Stimulated activated CD4-positive, alpha-beta T cell treated with anti-CD3 and anti-CD28 coated beads, Interleukin-1b, Interleukin-23, amount 100 ng/mL, for 4 hours (primary cell): Measurements from ENCODE around the gene ARHGEF10L.

ENCODE experiments used
- DNase-seq, 2 donors: peaks; one replicate each; pipeline ENCODE4 v3.0.0-alpha.2; 2020; ENCODE audit warnings: low read depth in 2 of 2

ARHGEF10L gene

DNA sequence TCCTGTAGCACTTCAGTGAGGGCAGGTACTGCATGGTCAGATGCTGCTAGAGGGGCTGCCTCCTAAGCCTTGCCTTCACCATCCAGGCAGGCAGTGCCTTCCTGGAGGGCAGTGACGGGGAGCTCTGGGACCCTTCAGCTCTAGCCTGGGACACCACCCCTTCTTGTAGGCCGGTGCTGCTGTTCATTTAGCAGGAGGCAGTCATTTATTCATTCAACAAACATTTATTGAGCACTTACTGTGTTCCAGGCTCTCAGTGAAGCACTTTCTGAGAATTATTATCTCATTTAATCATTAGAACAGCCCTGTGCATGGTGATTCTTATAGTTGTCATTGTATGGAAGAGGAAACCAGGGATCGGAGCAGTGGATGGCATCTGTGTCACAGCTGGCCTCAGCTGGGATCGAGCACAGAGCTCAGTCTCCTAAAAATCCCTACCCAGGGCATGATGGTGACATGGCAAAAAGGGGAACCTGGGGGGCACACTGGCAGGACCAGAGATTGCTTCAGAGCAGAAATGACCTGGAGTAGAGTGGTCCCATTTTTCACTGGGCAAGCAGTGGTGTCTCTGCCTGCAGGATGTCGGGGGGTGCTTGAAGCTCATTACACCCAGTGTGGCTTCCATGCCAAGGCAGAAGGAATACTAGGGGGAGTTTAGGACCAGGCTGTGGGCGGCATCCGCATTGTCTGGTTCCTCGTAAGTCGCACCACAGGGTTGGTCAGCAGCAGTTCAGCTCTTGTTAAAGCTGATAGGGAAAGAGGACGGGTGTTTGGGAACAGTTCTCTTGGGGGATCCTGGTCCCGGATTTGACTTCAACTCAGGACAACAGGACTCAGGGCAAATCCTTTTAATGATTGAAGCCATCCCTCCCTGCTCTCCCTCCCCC is 28.8 kb downstream of the ARHGEF10L start:
- no peak for DNase-seq

DNA sequence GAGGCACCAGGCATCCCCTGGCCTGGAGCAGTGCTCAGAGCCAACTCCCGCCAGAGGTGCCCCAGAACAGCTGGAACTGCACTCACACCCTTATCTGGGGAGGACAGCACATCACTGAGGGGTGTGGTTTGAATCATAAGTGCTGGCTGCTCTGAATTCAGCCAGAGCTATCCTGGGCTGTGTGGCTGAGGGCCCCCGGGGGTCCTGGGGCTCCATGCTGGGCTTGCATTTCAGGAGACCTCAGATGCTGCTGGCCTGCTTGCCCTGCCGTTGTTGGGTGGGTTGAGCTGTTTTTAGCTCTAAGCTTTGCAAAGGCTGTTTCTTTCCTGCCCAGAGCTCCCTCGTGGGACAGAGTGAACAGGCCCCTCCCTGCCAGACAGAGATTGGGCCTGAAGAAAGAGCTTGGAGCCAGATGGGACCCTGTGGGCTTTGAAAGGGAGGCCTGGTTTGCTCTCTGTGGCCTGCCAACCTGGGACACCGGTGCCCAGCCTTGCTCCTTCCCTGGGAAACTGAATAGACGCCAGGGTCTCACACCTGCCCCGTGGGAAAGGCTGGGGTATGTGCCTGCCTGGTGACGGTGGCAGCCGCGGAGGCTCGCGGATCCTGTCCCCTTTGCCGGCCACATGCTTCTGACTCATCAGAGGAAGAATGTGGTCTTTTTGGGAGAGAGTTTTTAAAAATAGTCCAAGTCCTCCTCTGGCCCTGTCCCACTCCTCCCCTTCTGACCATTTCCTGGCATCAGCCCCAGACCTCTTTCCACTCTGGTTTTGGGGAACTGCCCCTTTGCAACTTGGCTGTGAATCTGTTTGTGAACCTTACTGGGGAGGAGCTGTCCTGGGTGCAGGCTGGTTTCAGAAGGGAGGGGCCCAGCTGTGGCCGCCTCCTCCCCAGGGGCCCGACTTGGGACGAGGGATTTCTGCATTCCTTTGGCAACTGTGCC is 30.0 kb downstream of the ARHGEF10L start:
- DNase-seq = no peak

DNA sequence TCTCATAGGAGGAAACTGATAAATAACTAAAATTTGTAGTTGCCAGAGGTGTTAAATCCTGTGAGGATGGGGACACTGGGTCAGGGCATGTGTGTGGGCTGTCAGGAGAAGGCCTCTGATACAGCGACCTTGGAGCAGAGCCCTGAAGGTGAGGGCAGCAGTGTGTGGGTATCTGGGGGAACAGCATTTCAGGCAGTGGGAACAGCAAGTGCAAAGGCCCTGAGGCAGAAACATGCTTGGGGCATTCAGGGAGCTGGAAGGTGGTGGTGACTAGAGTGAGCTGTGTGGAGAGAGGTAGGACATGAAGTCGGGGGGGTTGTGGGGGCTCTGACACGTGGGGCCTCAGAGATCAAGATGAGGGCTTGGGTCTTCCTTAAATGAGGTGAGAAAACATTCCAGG is 30.7 kb downstream of the ARHGEF10L start:
- no peak for DNase-seq

DNA sequence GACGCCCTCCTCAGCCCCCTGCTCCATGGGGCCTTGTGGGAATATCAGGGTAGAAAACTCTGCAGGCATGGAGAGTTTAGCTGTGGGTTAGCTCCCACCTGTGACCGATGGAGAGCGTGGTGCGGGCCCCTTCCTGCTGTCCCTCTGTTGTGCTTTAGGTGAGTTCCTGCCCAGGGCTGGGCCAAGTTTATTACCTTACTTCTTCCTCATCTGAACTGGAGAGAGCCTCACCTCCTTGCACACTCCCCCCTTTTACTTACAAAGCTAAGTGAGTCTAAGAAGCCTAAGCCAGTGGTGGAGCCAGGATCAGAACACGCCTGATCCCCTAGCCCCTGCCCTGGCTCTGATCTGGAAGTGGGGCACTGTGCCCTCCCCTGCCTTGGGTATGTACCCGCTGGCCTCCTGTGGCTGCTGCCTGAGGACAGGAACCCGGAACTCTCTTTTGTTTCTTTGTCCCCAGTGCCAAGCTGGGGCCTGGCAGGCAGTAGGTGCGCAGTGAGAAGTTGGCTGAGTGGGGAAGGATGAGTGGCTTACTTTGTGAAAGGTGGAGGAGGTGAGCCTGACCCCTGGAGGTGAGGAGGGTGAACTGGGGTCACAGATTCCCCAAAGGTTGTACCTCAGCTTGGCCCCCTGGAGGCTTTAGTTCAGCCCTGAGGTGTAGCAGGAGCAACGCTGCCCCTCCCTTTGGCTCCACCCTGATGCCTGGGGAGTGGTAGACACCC is 32.9 kb downstream of the ARHGEF10L start:
- DNase-seq = no peak

DNA sequence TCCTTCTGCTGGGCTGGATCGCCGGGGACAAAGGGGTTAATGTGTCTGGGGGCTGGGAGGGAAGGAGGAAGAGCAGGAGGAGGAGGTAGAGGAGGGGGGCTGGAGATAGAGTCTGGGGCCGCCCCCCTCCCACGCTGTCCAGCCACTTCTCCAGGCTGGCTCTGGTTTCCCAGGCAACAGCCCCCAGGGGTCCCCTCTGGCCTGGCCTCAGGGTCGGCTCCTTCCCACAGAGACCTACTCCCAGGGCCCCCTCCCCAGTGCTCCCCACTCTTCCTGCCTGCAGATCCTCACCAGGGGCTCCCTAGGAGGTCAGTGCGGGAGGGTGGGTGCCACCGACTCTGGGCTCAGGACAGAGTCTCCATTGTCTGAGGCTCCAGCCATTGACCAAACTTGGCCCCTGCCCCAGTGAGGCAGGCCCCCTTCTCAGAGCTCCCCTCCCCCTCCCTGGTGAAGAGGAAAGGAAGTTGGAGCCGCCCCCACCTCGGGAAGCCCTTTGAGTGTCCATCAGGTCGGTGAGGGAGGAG is 34.1 kb downstream of the ARHGEF10L start:
- DNase-seq = no peak

DNA sequence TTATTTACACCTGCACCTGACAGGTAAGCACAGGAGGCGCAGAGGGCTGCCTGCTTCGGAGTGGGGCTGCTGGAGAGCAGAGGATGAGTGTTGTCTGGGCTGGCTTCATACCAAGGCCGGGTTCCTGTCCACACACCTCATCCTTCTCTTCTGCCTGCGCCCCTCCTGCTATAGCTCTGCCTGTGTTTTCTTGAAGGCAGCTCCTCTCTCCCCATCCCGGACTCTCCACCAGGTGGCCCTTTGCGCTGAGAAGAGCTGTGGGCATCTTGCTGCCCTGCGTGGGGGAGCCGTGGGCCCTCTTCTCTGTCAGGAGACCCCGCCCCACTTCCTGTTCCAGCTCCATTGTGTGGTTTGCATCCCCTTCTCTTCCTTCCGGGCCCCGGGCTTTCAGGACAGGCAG is 35.0 kb downstream of the ARHGEF10L start:
- DNase-seq = no peak

DNA sequence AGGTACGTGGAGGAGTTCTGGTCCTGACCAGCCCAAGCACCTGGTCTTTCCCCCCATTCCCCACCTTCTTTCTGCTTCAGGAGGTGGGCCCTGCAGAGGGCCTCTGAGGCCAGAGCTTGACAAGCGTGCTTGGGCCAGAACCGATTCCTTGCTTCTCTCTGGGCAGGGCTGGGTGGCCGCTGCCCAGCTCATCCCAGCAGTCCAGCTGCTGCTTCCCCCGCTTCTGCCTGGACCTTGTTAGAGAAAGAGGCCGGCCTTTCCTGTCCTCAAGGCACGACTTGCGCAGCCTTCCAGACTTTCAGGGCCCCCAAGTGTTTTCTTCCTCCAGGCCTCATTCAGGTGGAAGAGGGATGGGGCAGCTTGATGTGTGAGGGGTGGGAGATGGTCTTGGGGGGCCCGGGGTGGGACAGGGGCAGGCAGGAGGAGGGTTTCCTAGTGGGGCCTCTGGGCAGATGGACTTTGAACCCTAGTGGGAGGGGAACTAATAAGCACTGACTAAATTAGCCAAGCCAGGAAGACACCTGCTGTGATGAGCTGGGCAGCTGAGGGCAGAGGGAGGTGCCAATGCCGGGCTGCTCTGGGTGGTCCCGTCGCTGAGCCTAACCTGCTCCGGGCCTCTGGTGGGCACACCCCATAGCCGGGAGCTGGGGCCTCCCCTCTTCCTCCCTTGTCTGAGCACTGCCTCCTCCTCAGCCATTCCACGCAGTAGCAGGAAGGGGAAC is 36.5 kb downstream of the ARHGEF10L start:
- DNase-seq = no peak

DNA sequence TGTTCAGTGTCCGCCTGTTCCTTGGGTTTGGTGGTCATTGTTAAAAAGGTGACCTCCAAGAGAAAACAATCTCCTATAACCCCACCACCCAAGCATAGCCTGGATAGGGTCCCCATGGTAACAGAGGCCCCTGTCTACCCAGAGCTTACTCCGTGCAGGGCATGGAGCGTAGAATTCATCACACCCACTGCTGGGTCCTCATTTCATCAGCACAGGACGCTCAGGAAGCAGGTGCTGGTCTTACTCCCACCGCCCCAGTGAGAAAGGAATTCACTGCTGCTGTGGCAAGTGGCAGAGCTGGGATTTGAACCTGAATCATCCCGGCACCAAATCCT is 37.0 kb downstream of the ARHGEF10L start:
- no peak for DNase-seq

DNA sequence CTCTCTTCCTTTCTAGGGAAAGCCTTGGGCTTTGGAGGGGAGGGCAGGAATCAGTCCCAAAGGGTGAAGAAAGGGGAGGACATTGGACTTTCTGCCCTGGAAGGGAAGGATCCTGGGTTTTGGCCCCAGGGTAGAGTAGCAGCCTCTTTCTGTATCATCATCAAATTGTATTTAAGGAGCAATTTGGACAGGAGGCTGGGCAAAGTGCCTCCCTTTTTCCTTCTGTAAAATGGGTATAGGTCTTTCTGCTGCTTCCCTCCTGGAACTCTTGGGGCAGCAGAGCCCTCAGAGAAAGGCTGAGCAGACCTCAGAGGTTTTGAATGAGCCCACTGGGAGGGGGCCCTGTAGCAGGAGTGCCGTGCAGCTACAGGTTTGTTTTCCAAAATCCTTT is 38.4 kb downstream of the ARHGEF10L start:
- no peak for DNase-seq

DNA sequence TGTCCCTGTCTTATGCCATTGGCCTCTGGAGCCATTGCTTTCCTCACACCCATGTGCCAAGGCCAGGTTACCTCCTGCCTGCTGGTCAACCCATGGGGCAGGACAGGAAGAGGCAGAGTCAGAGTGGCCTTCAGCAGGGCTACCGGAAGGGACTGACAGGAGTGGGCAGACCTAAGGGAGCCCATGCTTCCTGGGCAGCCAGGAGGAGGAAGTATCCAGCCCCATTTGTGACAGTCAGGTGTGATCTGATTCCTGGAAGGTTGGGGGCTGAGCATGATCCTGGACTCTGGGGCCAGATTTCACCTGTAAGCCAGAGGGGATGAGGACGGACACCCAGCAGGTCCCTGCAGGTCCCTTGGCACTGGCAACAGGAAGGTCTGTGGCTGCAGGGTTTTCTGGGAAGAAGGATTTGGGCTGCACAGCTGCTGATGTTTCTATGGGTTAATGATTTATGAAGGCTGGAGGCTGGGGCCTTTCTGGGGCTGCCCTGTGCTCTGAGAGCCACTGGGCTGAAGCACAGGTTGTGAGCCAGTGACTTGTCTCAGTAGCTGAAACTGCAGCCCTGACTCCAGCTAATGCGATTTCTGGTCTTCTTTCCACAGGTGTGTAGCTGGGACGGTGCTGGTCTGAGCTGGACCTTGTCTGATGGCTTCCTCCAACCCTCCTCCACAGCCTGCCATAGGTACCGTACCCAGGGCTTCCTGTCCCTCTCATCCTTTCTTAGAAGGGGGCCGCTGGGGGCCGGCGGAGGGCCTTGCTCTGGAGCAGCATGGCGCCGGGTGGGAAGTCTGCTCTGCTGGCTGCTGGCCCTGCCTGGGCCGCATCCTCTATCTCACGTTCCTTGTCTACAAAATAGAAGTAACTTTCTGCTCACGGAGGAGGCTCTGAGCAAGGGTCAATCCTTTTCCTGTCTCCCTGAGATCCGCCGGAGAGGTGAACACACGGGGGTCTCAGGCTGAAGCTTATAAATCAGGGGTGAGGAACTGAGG is 40.7 kb downstream of the ARHGEF10L start:
- no peak for DNase-seq

DNA sequence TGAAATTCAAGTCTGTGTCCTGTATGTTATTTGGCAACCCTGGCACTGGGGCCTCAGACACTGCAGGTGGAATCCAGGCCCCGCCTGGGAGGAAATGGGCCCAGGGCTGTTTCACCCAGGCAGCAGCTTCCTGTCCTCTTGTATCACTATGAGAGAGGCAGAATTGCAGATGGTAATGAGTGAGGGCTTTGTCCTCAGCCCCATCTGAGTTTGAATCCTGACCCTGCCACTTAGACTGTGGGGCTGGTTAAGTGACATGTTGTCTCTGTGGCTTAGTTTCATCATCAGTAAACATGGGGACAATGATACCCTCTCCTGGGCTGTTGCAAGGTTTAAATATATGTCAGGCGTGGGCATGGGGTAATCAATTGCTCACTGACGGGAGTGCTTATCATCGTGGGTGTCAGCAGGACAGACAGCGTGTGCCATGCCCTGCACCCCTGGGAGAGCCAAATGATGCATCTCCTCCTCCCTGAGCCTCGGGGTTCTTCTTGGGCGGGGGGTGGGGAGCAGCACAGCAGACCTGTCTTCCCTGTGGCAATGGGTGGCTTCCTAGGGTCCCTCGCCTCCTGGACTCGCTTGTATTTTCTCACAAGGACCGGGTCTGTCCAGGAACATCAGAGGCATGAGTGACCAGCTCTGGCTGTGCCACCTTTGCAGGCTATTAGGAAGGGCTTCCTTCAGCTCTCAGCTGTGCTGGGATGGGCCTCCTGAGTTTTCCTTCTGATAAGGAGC is 42.1 kb downstream of the ARHGEF10L start:
- no peak for DNase-seq

DNA sequence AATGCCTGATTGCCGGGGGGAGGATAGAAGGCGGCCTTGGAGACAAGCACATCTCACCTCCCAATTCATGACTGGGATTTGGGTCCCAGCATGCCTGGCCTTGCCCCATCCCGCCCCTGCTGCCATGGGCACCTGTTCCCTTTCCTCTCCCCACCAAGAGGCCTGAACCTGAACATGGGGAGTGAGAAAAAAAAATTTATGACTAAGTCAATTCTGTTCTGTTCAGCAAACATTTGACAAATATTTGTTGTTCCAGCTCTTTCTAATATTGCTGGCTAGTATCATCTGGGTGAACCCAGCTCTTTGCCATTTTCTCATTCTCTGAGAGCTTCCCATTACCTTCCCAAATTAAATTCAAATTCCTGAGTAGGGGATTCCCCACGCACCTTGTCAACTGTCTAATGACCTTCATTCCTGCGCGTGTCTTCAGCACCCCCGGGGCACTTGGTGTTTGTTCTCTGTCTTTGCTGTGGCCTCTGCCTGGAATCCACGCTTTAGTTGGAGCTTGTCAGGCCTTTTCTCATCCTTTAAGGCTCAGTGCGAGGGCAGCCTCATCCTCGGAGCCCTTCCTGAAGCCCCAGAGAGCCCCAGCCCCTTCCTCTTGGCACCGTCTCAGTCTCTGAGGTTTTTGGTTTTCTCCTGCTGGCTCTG is 42.8 kb downstream of the ARHGEF10L start:
- DNase-seq = no peak

DNA sequence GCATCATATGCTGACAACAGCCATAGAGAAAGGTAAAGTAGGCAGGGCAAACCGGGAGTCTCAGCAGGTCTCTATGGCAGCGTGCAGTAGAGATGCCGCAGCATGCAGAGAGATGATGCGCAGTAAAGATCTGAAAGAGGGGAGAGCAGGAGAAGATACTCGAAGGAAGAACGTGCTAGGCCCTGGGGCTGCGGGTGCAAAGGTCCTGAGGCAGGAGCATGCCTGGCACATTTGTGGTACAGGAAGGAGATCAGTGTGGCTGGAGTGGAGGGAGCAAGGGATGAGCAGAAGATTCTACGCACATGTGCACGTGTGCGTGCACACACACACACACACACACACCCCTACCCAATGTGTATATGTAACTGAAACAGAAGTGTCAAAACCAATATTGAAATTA is 45.0 kb downstream of the ARHGEF10L start:
- DNase-seq = no peak

DNA sequence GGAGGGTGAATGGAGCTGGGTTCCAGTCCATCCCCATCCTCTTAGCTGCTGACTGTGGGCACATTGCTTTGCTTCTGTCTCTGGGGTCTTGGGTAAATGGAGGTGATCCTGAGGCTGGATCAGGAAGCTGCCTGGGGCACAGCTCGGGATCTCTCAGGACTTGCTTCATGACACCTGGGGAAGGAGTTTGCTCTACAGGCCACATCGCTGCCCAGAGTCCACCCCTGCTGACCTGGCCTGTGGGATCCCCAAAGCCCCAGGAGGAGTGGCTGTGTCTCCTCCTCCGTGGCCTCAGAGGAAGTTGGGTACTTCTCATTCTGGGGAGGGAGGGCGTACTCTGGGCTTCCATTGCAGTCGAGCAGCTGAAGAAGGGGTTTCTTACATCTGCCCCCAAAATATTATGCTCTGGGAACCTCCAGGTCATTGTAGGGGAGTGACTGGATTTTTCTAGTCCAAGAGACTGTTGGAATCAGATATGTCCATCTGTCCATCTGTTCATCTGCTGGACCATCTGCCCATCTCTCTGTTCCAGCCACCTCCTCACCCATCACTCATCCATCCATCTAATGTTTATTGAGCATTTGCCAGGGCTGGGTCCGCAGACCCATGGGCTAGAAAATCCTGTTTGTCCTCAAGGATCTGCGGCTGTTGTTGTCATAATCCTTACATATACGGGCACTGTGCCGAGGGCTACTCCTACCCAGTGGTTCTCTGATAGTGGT is 45.9 kb downstream of the ARHGEF10L start:
- no peak for DNase-seq

DNA sequence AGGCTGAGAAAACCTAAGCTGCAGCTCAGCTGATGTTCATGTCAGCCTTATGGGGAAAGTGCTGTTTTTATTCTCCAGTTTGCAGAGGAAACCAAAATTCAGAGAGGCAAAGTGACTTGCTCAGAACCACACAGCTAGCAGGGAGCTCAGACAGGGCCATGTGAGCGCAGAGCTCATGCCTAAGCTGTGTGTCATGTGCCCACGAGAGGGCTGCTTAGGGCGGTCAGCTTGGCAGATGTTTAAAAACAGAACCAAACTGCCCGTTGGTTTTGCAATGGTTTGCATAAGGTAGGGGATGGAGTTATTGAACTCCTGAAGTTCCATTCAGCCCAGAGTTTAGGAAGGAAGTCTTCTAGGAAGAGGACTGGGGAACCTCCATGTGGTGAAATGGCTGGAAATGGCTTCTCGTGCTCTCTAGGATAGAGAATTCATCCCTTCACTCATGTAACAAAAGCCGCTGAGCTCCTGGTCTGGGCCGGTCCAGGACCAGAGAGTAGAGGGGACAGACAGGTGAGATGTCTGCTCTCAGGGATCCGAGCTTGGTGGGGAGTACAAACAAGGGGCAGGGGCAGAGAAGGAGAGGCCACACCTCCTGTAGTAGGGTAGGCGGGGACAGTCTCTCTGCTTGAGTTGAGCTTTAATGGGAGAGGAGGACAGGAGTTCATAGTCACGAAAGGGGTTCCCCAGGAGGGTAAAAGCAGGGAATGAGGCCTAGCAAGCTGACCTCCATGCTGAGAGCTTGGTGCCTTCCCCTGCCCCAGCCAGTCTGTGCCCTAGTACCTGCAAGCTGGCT is 46.9 kb downstream of the ARHGEF10L start:
- DNase-seq = no peak

DNA sequence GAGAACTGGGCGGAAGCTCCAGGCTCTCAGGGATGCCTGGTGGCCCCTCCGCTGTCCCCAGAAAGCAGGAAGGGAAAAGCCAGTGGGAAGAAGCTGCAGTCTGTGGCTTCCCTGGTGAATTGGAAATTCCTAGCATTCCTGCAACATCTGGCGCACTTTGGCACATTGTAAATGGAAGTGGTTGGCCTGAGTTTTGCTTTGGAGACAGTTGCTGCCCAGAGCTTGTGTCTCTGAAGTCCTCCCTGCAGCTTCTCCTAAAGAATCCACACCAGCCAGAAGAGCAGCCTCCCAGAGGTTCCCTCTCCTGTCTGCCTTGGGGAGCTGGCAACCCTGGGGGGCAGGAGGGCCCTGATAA is 48.2 kb downstream of the ARHGEF10L start:
- no peak for DNase-seq

DNA sequence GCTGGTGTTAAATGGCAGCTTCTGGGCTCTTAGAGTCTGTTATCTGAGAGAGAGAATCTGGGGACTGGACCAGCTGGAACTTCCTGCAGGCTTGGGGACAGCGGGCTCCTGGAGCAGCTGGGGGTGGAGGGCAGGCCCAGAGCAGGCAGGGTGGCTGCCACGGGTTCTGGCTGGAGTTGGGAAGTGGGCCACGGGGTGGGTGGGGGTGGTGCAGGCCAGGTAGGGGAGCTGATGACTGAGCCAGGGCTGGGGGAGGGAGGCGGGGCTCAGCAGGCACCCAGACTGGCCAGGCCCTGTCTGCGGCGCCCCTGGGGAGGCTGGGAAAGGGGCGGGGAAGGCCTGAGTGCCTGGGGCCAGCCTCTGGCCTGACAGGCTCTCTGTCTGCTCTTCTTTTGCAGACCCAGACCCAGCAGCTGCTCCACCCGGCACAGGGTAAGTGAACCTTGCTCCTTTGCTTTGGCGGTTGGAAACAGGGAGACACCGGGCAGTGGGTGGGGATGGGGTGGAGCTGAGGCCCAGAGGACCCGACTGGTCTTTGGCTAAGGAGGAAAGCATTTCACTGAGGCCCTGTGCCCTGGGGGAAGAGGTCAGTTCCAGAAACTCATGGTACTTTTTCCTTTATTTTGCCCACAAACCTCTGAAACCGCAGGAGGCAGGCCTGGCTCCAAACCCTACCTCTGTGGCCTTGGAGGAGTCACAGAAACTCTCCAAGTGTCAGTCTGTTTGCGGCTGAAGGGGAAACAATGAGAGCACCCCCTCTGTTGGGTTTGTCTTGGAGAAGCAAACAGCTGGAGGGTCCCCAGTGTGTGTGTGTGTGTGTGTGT is 48.8 kb downstream of the ARHGEF10L start:
- no peak for DNase-seq
